IPS-20b (cell line): ENCODE results near the gene RANBP3.
"Not testable (repeated sequence)": the region's sequence is repeated elsewhere in the genome, so short reads cannot be mapped to it uniquely, and the experiment has no call there.

Source experiments
- H3K27ac ChIP-seq: one replicate; pipeline ENCODE4 v1.5.1; 2013; ENCODE audit warnings: low read length
- H3K27me3 ChIP-seq: 2 replicates; pipeline ENCODE4 v1.6.1; 2013; ENCODE audit warnings: mild to moderate bottlenecking, low read length, inconsistent platforms; ENCODE audit not compliant: insufficient read depth
- H3K36me3 ChIP-seq: 2 replicates; pipeline ENCODE4 v1.6.1; 2013; ENCODE audit warnings: low read depth, mild to moderate bottlenecking, inconsistent platforms, low read length, moderate library complexity; ENCODE audit not compliant: insufficient read depth
- H3K4me1 ChIP-seq: 2 replicates; pipeline ENCODE4 v1.6.1; 2013; ENCODE audit warnings: mild to moderate bottlenecking, control low read depth, inconsistent platforms, low read length, moderate library complexity; ENCODE audit not compliant: insufficient read depth
- H3K4me3 ChIP-seq: 2 replicates; pipeline ENCODE4 v1.5.1; 2013; ENCODE audit warnings: mild to moderate bottlenecking, low read length, inconsistent platforms
- H3K9ac ChIP-seq: 2 replicates; pipeline ENCODE4 v1.6.1; 2013; ENCODE audit warnings: low read depth, mild to moderate bottlenecking, inconsistent platforms, low read length, moderate library complexity
- H3K9me3 ChIP-seq: 2 replicates; pipeline ENCODE4 v1.6.1; 2013; ENCODE audit warnings: mild to moderate bottlenecking, low read depth, low read length, inconsistent platforms; ENCODE audit not compliant: insufficient read depth

The RANBP3 gene

GRCh38 chr19:6017576-6017975 is 39.6 kb upstream of the RANBP3 start:
- Histone ChIP-seq H3K27me3 (peaks cover 6% of the 10 kb centered on the region; the same call in 1 of the 2 replicates), H3K9ac (no peak overlapping the region), H3K36me3 (no peaks in the 10 kb centered on the region), H3K4me1 (no peaks in the 10 kb centered on the region), H3K27ac (no peak overlapping the region), H3K4me3 (no peak overlapping the region), H3K9me3 (no peaks in the 10 kb centered on the region)

DNA sequence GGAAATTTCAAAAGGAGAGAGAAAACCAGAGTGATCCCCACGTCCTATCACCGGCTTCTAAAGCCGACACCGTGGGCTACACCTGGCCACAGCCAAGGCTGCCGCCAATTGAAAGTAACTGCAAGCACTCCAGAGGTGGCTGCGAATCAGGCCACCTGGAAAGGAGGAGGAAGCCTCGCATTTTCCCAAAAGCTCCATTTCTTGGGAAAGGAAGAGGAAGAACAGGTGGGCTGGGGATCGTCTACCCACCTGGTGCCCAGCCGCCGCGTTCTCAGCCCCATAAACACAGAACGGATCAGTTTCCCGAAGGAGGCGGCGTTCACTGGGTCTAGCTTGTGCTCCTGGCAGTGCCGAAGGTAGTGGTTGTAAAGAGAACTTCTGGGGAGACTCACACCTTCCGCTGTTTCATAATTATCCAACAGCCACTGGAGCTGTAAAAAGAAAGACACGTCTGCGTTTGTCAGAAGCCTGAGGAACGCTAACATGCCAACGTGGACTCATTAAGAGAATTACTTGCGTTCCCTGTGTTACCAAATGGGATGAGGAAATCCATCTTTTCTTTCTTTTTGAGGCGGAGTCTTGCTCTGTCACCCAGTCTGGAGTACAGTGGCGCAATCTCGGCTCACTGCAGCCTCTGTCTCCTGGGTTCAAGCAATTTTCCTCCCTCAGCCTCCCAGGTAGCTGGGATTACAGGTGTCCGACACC is 38.1 kb upstream of the RANBP3 start:
- Histone ChIP-seq H3K27me3 (no peaks in the 10 kb centered on the region; the same call in 1 of the 2 replicates), H3K4me3 (no peak overlapping the region), H3K9me3 (no peaks in the 10 kb centered on the region), H3K36me3 (no peaks in the 10 kb centered on the region), H3K27ac (no peak overlapping the region), H3K4me1 (no peaks in the 10 kb centered on the region), H3K9ac (no peak overlapping the region)

DNA sequence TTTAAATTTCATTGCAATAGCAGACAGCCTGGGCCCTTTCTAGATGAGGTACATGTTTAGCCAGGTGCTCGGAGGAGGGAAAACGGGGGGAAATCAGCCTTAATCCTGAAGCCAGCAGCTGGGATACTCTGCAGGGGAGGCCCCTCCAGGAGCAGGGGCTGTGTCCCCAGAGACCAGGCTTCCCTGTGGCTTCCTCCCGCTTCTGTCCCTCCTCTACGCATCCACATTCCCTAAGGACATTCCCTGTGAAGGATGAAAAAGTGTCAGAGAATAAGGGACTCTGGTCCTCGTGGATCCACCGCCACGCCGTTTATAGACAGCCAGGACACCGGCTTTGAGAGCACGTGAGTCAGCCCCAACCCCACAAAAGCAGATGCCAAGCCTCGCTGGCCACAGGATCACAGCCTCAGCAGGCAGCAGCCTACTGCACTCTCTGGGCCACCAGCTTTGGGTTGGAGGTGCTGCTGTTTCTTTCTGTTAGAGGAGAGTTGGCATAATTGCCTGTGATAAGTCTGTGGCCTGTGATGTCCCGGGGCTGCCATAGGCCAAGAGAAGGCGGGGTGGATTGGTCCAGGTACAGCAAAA is 36.7 kb upstream of the RANBP3 start:
- no peaks in the 10 kb centered on the region; the same call in 1 of the 2 replicates for H3K27me3 ChIP-seq
- H3K4me1 ChIP-seq, result no peaks in the 10 kb centered on the region
- no peak overlapping the region for H3K9ac ChIP-seq
- no peak overlapping the region for H3K4me3 ChIP-seq
- H3K9me3 ChIP-seq, result no peaks in the 10 kb centered on the region
- H3K36me3 ChIP-seq, result no peaks in the 10 kb centered on the region
- H3K27ac ChIP-seq, result no peak overlapping the region

DNA sequence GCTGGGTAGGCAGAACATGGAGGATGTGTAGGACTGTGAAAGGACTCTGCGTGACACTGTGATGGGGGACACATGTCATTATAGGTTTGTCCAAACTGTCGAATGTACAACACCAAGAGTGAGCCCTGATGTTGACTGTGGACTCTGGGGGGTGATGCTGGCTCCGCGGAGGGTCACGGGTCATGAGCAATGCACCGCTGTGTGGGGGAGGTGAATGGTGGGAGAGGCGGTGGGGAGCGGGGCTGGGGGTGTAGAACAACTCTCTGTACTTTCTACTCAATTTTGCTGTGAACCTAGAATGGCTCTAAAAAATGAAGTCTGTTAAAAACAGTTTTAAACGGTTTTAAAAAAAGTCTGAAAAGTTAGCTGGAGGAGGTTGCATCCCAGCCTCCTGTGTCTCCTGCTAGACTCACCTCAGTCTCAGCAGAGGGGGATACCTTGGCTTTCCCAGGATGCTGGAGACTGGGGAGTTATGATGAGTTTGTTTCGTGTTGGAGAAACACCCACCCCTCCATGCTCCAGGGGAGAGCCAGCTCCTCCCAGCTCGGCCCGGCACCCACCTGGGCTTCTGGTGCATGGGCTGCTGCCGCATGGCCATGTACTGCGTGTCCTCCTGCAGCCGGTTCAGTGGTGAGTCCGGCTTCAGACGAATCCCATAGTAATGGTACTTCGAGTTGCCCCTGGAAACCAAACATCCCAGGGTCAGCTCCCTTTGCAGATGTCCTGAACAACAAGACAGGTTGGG is 34.7 kb upstream of the RANBP3 start:
- no peak overlapping the region for H3K27ac ChIP-seq
- no peaks in the 10 kb centered on the region for H3K4me1 ChIP-seq
- H3K9ac ChIP-seq, result no peak overlapping the region
- H3K4me3 ChIP-seq, result no peak overlapping the region
- H3K9me3 ChIP-seq, result no peaks in the 10 kb centered on the region
- no peaks in the 10 kb centered on the region; the same call in 1 of the 2 replicates for H3K27me3 ChIP-seq
- H3K36me3 ChIP-seq, result no peaks in the 10 kb centered on the region

GRCh38 chr19:6011794-6012193 is 33.9 kb upstream of the RANBP3 start:
- Histone ChIP-seq H3K9me3 (no peaks in the 10 kb centered on the region), H3K4me1 (no peaks in the 10 kb centered on the region), H3K27ac (no peak overlapping the region), H3K27me3 (no peaks in the 10 kb centered on the region; the same call in 1 of the 2 replicates), H3K36me3 (no peaks in the 10 kb centered on the region), H3K4me3 (no peak overlapping the region), H3K9ac (no peak overlapping the region)

GRCh38 chr19:6011206-6011605 is 33.3 kb upstream of the RANBP3 start:
- no peaks in the 10 kb centered on the region for H3K4me1 ChIP-seq
- no peak overlapping the region for H3K9ac ChIP-seq
- H3K27me3 ChIP-seq, result no peaks in the 10 kb centered on the region; the same call in 1 of the 2 replicates
- H3K36me3 ChIP-seq, result no peaks in the 10 kb centered on the region
- no peak overlapping the region for H3K4me3 ChIP-seq
- H3K9me3 ChIP-seq, result no peaks in the 10 kb centered on the region
- no peak overlapping the region for H3K27ac ChIP-seq

- no peak overlapping the region for H3K9ac ChIP-seq
- H3K9me3 ChIP-seq, result no peaks in the 10 kb centered on the region
- H3K27ac ChIP-seq, result no peak overlapping the region
- no peaks in the 10 kb centered on the region for H3K27me3 ChIP-seq
- no peak overlapping the region for H3K4me3 ChIP-seq
- H3K4me1 ChIP-seq, result no peaks in the 10 kb centered on the region
- no peaks in the 10 kb centered on the region for H3K36me3 ChIP-seq
Measured at GRCh38 chr19:6010107-6010506, 32.2 kb upstream of the RANBP3 start.

DNA sequence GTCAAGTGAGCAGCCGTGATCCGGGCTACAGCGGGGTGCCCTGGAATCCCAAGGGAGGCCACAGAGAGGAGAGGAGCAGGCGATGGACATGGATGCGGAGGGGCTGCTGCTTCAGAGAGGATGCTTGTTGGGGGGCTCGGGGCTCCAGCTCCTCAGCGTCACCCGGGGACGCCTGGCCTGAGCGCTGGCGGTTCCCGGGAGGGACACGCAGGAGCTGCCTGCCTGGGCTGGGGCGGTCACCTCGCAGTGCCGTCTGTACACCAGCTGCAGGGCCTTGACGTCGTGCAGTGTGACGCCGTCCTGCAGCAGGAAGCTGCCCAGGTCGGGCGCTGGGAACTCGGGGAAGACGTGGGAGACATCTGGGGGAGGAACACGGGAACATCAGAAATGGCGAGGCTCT is 29.9 kb upstream of the RANBP3 start:
- no peaks in the 10 kb centered on the region for H3K4me1 ChIP-seq
- H3K27me3 ChIP-seq, result no peaks in the 10 kb centered on the region
- no peaks in the 10 kb centered on the region for H3K9me3 ChIP-seq
- no peak overlapping the region for H3K27ac ChIP-seq
- no peak overlapping the region for H3K4me3 ChIP-seq
- H3K36me3 ChIP-seq, result no peaks in the 10 kb centered on the region
- no peak overlapping the region for H3K9ac ChIP-seq

DNA sequence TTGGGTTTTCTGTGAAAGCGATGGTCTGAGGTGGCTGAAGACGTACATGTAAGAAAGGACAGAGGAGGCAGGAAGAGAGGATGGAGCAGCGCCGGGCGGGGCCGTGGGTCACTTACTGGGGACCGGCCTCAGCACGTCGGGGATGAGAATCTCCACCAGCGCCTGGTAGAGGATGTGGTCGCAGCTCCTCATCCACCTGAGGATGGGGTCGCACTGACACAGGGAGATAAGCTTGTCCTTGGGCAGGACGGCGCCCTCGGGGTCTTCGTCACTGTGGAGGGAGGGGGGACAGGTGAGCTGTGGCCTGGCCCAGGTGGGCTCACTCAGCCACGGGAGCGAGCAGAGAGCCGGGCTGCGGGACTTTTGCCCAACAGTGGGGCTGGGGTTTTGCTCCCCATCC is 29.0 kb upstream of the RANBP3 start:
- Histone ChIP-seq H3K36me3 (no peaks in the 10 kb centered on the region), H3K9me3 (no peaks in the 10 kb centered on the region), H3K4me1 (no peaks in the 10 kb centered on the region), H3K9ac (no peak overlapping the region), H3K27ac (no peak overlapping the region), H3K4me3 (no peak overlapping the region), H3K27me3 (no peaks in the 10 kb centered on the region)

DNA sequence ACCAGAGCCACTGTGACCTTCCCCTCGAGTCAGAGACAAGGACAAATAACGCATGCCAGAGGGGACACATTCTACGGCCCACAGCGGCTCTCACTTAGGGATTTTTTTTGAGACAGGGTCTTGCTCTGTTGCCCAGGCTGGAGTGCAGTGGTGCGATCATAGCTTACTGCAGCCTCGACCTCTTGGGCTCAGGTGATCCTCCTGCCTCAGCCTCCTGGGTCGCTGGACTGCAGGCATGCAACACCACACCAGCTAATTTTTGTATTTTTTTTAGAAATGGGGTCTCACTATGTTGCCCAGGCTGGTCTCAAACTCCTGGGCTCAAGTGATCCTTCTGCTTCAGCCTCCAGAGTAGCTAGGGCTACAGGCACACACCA is 28.1 kb upstream of the RANBP3 start:
- H3K4me1 ChIP-seq, H3K27ac ChIP-seq, H3K27me3 ChIP-seq, H3K9me3 ChIP-seq, H3K9ac ChIP-seq, H3K36me3 ChIP-seq, H3K4me3 ChIP-seq: not testable (repeated sequence)

DNA sequence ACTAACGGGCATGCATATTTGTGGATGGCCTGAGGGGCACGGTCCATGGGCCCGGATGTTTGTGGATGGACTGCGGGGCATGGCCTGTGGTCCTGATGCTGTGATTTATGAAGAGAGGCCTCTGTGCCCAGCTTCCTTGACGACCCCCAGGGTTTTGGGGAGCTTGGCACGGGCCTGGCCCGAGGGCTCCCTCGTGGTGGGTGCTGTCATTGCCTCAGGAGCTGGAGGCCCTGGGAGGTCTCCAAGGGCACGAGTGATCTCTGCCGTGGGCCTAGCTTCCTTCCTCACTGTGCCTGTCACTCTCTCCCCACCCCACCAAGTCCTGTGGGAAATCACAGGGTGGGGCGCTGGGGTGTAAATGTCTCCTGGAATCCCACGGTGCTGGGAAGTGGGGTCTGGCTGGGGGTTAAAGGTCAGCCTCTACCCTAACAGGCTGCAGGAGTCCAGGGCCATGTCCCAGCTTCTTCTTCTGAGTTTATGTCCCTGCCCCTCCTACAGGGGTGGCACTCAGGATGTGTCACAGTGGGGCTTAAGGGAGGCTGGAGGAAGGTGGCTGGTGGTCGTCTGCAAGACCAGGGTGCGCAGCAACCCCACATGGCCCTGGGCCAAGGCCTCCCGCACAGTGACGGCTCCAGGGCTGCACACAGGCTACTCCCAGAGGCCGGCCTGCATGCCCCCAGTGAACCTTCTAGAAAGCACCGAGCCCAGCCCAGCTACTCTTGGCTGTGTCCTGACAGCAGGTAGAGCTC is 27.6 kb upstream of the RANBP3 start:
- H3K36me3 ChIP-seq, result no peaks in the 10 kb centered on the region
- no peak overlapping the region for H3K27ac ChIP-seq
- H3K4me3 ChIP-seq, result no peak overlapping the region
- no peaks in the 10 kb centered on the region for H3K9me3 ChIP-seq
- no peak overlapping the region for H3K9ac ChIP-seq
- H3K27me3 ChIP-seq, result no peaks in the 10 kb centered on the region
- no peaks in the 10 kb centered on the region for H3K4me1 ChIP-seq
